GM12878 (cell line): ENCODE data around the gene HOMER2. TPM values are rescaled to one million over a fixed set of nuclear protein-coding genes. Genes with fewer than 3 reads are reported as not detected.

ENCODE experiments used
- ATAC-seq: fragments of 200-7000 bp; cut with Tn5 transposase; 3 replicates; pipeline ENCODE4 v1.9.1; 2020; ENCODE audit warnings: mild to moderate bottlenecking, moderate library complexity
- BruUV-seq: library from RNA; stranded (reverse); fragments of 400-500 nt; replicated peaks from 2 replicates; lab custom pipeline; 2021; lab: Mats Ljungman, UMichigan
- CTCF ChIA-PET: fragments of 300-600 bp; sonication (Branson Sonifier 250); formaldehyde crosslinking; extraction: SDS; loops from one replicate; lab custom pipeline; 2021; ENCODE audit warnings: inconsistent platforms; lab: Yijun Ruan, JAX
- POLR2A ChIA-PET: fragments of 350-600 bp; formaldehyde crosslinking; extraction: SDS; loops from one replicate; lab custom pipeline; 2021; ENCODE audit warnings: inconsistent platforms; lab: Charles Lee
- RAD21 ChIA-PET: fragments of 300-600 bp; sonication (Branson Sonifier 250); formaldehyde crosslinking; loops from one replicate; lab custom pipeline; 2023; ENCODE audit warnings: antibody characterized with exemption; ENCODE audit not compliant: unreplicated experiment; lab: Charles Lee
- SMC1A ChIA-PET: fragments of 300-600 bp; sonication (Branson Sonifier 250); formaldehyde crosslinking; loops from one replicate; lab custom pipeline; 2023; ENCODE audit not compliant: unreplicated experiment, uncharacterized antibody; lab: Charles Lee
- DNase-seq: peaks from one replicate; pipeline ENCODE4 v3.0.0-alpha.2; 2011; ENCODE audit warnings: low read depth, low spot score
- FAIRE-seq: peaks from 3 replicates; lab custom pipeline; 2011; peaks lifted over from hg19 to GRCh38; lab: Jason Lieb, UNC
- H2AFZ ChIP-seq: 2 replicates; pipeline ENCODE4 v1.6.0; 2011; ENCODE audit warnings: low read depth, low read length, control low read depth; ENCODE audit not compliant: control insufficient read depth
- H3K27ac ChIP-seq: 2 replicates; pipeline ENCODE4 v1.5.1; 2011; ENCODE audit warnings: control low read depth; ENCODE audit not compliant: control insufficient read depth, insufficient read depth
- H3K27me3 ChIP-seq, 2 experiments: replicated peaks in 1 of 2; 2 replicates each; pipeline versions ENCODE4 v1.6.0 to v1.6.1; 2011; ENCODE audit warnings: low read length in 1 of 2; ENCODE audit not compliant: control insufficient read depth in 2 of 2, insufficient read depth in 2 of 2
- H3K36me3 ChIP-seq, 2 experiments: 2 replicates each; pipeline ENCODE4 v1.5.1; 2011; ENCODE audit warnings: low read length in 1 of 2; ENCODE audit not compliant: control insufficient read depth in 2 of 2, insufficient read depth in 2 of 2
- H3K4me1 ChIP-seq: 2 replicates; pipeline ENCODE4 v1.6.1; 2011; ENCODE audit warnings: mild to moderate bottlenecking, low read length, moderate library complexity, mixed read lengths; ENCODE audit not compliant: control insufficient read depth, insufficient read depth
- H3K4me2 ChIP-seq: 2 replicates; pipeline ENCODE4 v1.6.0; 2011; ENCODE audit warnings: control low read depth; ENCODE audit not compliant: control insufficient read depth, insufficient read depth
- H3K4me3 ChIP-seq: fragments of 200-600 bp; sonication (generic); 2 replicates; pipeline ENCODE4 v1.5.1; 2016
- H3K79me2 ChIP-seq: 2 replicates; pipeline ENCODE4 v1.6.0; 2011; ENCODE audit warnings: low read length; ENCODE audit not compliant: control insufficient read depth, insufficient read depth
- H3K9ac ChIP-seq: 2 replicates; pipeline ENCODE4 v1.8.0; 2011; ENCODE audit warnings: low read length, control low read depth, mixed read lengths; ENCODE audit not compliant: control insufficient read depth, insufficient read depth
- H3K9me3 ChIP-seq: replicated peaks from 3 replicates; pipeline ENCODE4 v1.5.1; 2011; ENCODE audit warnings: mild to moderate bottlenecking, low read length; ENCODE audit not compliant: control insufficient read depth, insufficient read depth
- H4K20me1 ChIP-seq: 2 replicates; pipeline ENCODE4 v1.6.0; 2011; ENCODE audit not compliant: control insufficient read depth, insufficient read depth
- BACH1 ChIP-seq: fragments of 450-650 bp; IDR thresholded peaks from 2 replicates; pipeline ENCODE4 v1.6.1; 2017; ENCODE audit warnings: mild to moderate bottlenecking, borderline replicate concordance
- EZH2 ChIP-seq: IDR thresholded peaks from 2 replicates; pipeline ENCODE4 v1.6.1; 2012; ENCODE audit warnings: low read depth, mild to moderate bottlenecking, control low read depth, inconsistent platforms, low read length, borderline replicate concordance; ENCODE audit not compliant: control insufficient read depth
- FOXK2 ChIP-seq: fragments of 450-650 bp; IDR thresholded peaks from 2 replicates; pipeline ENCODE4 v1.6.1; 2017; ENCODE audit warnings: mild to moderate bottlenecking, moderate library complexity
- NBN ChIP-seq: fragments of 450-650 bp; IDR thresholded peaks from 2 replicates; pipeline ENCODE4 v1.6.1; 2016
- RAD21 ChIP-seq: IDR thresholded peaks from 2 replicates; pipeline ENCODE4 v1.6.1; 2011; ENCODE audit warnings: mild to moderate bottlenecking, low read depth, low read length, moderate library complexity; ENCODE audit not compliant: insufficient read depth
- SP1 ChIP-seq: IDR thresholded peaks from one replicate; pipeline ENCODE4 v1.6.1; 2011; ENCODE audit warnings: low read depth, low read length
- SRF ChIP-seq, 2 experiments: IDR thresholded peaks; 2 replicates each; pipeline ENCODE4 v1.6.1; 2011; ENCODE audit warnings: low read depth in 2 of 2, low read length in 2 of 2, mild to moderate bottlenecking in 1 of 2, moderate library complexity in 1 of 2
- TARDBP ChIP-seq: IDR thresholded peaks from 2 replicates; pipeline ENCODE4 v1.6.1; 2016; ENCODE audit warnings: borderline replicate concordance
- WRNIP1 ChIP-seq: IDR thresholded peaks from 2 replicates; pipeline ENCODE4 v1.6.1; 2011; ENCODE audit warnings: low read depth, low read length, improper control_type of control experiment, borderline replicate concordance
- YBX1 ChIP-seq: fragments of 450-650 bp; IDR thresholded peaks from 2 replicates; pipeline ENCODE4 v1.6.1; 2016; ENCODE audit warnings: antibody characterized with exemption
- WGBS: methylation state at CpG from one replicate; pipeline ENCODE4 v1.1.6; 2016; ENCODE audit warnings: low lambda C conversion rate; ENCODE audit not compliant: insufficient replicate concordance, insufficient coverage; ENCODE audit errors: missing lambda C conversion rate; 5-methylcytosine and 5-hydroxymethylcytosine counted together
- in situ Hi-C: fragments of 300-500 bp; cut with MboI; formaldehyde crosslinking; loops from 9 replicates; pipeline ENCODE4 v1.14.3; 2018; ENCODE audit warnings: mixed read lengths
- intact Hi-C: fragments of 100-400 bp; cut with micrococcal nuclease; formaldehyde crosslinking; loops from one replicate; pipeline ENCODE4 v1.14.2; 2022; ENCODE audit not compliant: unreplicated experiment
- polyA plus RNA-seq, 11 experiments: library from polyadenylated mRNA; depleted of rRNA in 4 of 11; unstranded in 6 of 11; stranded (reverse) in 5 of 11; fragments of >200 nt; fragmentation: Nextera tagmentation in 4 of 11; fragmentation: Illumina TruSeq in 1 of 11; extraction: Ambion mirVana in 4 of 11; extraction: Trizol in 1 of 11; gene quantifications; 1 replicate in 1 of 11; 2 replicates in 10 of 11; pipeline versions ENCODE4 v1.2.1 to v1.2.3, GENCODE V29; 2011 to 2016; ENCODE audit warnings: inconsistent platforms in 2 of 11, missing spikeins in 2 of 11, low read depth in 1 of 11
- total RNA-seq, 4 experiments: library from RNA; depleted of rRNA in 3 of 4; stranded (reverse); fragments of >200 nt in 3 of 4; fragmentation: Illumina TruSeq in 1 of 4; extraction: Trizol in 1 of 4; gene quantifications; 2 replicates each; pipeline versions ENCODE4 v1.2.1 to v1.2.3, GENCODE V29; 2013 to 2021
- TF ChIP-seq, protein P1 (sequence below): fragments of 150-350 bp; IDR thresholded peaks from 2 replicates; pipeline ENCODE4 v1.6.1; 2016; ENCODE audit warnings: low read depth, low read length

Gene HOMER2
- total and polyA plus RNA-seq, 10 of the 15 experiments (the other 5 are each of a cell fraction or from before 2014, with no cell fraction given), result 0.60 to 5.0 (median 1.8) TPM

DNA sequence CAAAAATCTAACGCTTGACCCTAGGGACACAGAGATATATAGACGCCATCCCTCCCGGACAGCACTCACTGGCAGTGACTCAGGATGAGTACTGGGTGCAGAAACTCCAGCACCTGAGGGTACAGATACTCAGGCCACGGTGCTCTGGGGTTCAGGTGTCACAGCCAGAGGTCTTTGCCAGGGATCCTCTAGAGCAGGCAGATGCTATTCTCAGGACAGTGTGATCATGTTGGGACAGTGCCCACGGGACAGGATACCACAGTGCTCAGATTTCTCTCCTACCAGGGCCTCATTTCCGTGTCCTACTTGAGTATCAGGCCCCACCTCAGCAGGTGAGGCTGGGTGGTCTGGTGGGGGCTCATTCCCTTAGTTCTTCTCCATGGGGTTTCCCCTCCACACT, 34.4 kb downstream of the HOMER2 start:
- intact Hi-C loops, result no loop called here
- no peak overlapping the region for H3K27ac ChIP-seq
- no peaks in the 10 kb centered on the region for H3K36me3 ChIP-seq
- SMC1A ChIA-PET, result no interaction called here
- no peak overlapping the region for H3K9ac ChIP-seq
- no peak overlapping the region for H3K4me2 ChIP-seq
- H2AFZ ChIP-seq, result no peak overlapping the region
- TF ChIP-seq WRNIP1 (no peak), SP1 (no peak), NBN (no peak), TARDBP (no peak), SRF (IDR thresholded peaks at IDR 0.05; ENCODE audit: low read depth in 2 of 2, low read length in 2 of 2) (no peak), RAD21 (no peak), YBX1 (no peak), FOXK2 (no peak), EZH2 (no peak), BACH1 (no peak)
- TF ChIP-seq, protein P1, sequence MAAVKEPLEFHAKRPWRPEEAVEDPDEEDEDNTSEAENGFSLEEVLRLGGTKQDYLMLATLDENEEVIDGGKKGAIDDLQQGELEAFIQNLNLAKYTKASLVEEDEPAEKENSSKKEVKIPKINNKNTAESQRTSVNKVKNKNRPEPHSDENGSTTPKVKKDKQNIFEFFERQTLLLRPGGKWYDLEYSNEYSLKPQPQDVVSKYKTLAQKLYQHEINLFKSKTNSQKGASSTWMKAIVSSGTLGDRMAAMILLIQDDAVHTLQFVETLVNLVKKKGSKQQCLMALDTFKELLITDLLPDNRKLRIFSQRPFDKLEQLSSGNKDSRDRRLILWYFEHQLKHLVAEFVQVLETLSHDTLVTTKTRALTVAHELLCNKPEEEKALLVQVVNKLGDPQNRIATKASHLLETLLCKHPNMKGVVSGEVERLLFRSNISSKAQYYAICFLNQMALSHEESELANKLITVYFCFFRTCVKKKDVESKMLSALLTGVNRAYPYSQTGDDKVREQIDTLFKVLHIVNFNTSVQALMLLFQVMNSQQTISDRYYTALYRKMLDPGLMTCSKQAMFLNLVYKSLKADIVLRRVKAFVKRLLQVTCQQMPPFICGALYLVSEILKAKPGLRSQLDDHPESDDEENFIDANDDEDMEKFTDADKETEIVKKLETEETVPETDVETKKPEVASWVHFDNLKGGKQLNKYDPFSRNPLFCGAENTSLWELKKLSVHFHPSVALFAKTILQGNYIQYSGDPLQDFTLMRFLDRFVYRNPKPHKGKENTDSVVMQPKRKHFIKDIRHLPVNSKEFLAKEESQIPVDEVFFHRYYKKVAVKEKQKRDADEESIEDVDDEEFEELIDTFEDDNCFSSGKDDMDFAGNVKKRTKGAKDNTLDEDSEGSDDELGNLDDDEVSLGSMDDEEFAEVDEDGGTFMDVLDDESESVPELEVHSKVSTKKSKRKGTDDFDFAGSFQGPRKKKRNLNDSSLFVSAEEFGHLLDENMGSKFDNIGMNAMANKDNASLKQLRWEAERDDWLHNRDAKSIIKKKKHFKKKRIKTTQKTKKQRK, result no peak
- BruUV-seq, result no TSS peak
- H3K4me3 ChIP-seq, result no peak overlapping the region
- H4K20me1 ChIP-seq, result no peaks in the 10 kb centered on the region
- FAIRE-seq, result no peak
- POLR2A ChIA-PET, result no interaction called here
- no peaks in the 10 kb centered on the region for H3K4me1 ChIP-seq
- no peaks in the 10 kb centered on the region for H3K9me3 ChIP-seq
- in situ Hi-C loops, result no loop called here
- CTCF ChIA-PET, result no interaction called here
- no peak for DNase-seq
- RAD21 ChIA-PET, result no interaction called here
- H3K79me2 ChIP-seq, result no peaks in the 10 kb centered on the region
- ATAC-seq, result no peak
- H3K27me3 ChIP-seq, result peaks cover 1 to 5% of the 10 kb centered on the region in 2 experiments; a peak in 3 of 4 replicates
- WGBS, result 22% methylated on average over 6 of the region's 6 CpGs
